GM23338 (cell line): Measurements from ENCODE around the gene DTNB. TPM values are rescaled to one million over a fixed set of nuclear protein-coding genes. Genes with fewer than 3 reads are reported as not detected.

Source experiments
- ATAC-seq: fragments of 200-7000 bp; cut with Tn5 transposase; 3 replicates; pipeline ENCODE4 v1.9.1; 2020
- DNase-seq: peaks from one replicate; pipeline ENCODE4 v3.0.0-alpha.2; 2015; ENCODE audit warnings: low spot score
- H2AFZ ChIP-seq: fragments of 200-600 bp; sonication (generic); 2 replicates; pipeline ENCODE4 v1.8.0; 2016; ENCODE audit warnings: antibody characterized with exemption, mild to moderate bottlenecking, moderate library complexity
- H3F3A ChIP-seq: fragments of 200-600 bp; sonication (generic); replicated peaks from 2 replicates; pipeline ENCODE4 v1.8.0; 2017; ENCODE audit warnings: antibody characterized with exemption, mixed run types, low read depth
- H3K27ac ChIP-seq: fragments of 200-600 bp; sonication (generic); 2 replicates; pipeline ENCODE4 v1.6.1; 2016; ENCODE audit warnings: low read depth
- H3K27me3 ChIP-seq: fragments of 200-600 bp; sonication (generic); 2 replicates; pipeline ENCODE4 v1.8.0; 2016; ENCODE audit warnings: mild to moderate bottlenecking, mixed run types, moderate library complexity; ENCODE audit not compliant: insufficient read depth
- H3K36me3 ChIP-seq: fragments of 200-600 bp; sonication (generic); 2 replicates; pipeline ENCODE4 v1.8.0; 2016; ENCODE audit warnings: mild to moderate bottlenecking; ENCODE audit not compliant: insufficient read depth
- H3K4me1 ChIP-seq: fragments of 200-600 bp; sonication (generic); 2 replicates; pipeline ENCODE4 v1.8.0; 2016; ENCODE audit warnings: mild to moderate bottlenecking, moderate library complexity; ENCODE audit not compliant: insufficient read depth
- H3K4me2 ChIP-seq: fragments of 200-600 bp; sonication (generic); 2 replicates; pipeline ENCODE4 v1.7.1; 2017; ENCODE audit warnings: mixed run types
- H3K4me3 ChIP-seq: fragments of 200-600 bp; sonication (generic); 2 replicates; pipeline ENCODE4 v1.6.1; 2016; ENCODE audit warnings: mixed run types
- H3K79me2 ChIP-seq: fragments of 200-600 bp; sonication (generic); replicated peaks from 2 replicates; pipeline ENCODE4 v1.8.0; 2017; ENCODE audit warnings: mild to moderate bottlenecking; ENCODE audit not compliant: insufficient read depth
- H3K9me2 ChIP-seq: fragments of 200-600 bp; sonication (generic); 2 replicates; pipeline ENCODE4 v1.8.0; 2017; ENCODE audit not compliant: insufficient read depth
- H4K20me1 ChIP-seq: fragments of 200-600 bp; sonication (generic); replicated peaks from 2 replicates; pipeline ENCODE4 v1.8.0; 2017; ENCODE audit warnings: mild to moderate bottlenecking; ENCODE audit not compliant: insufficient read depth
- H3K27ac Mint-ChIP-seq: 2 replicates; pipeline ENCODE4 v1.8.0; 2020; ENCODE audit warnings: inconsistent platforms, mild to moderate bottlenecking, moderate library complexity, mixed read lengths
- H3K27me3 Mint-ChIP-seq: 3 replicates; pipeline ENCODE4 v1.8.0; 2022; ENCODE audit warnings: low read depth, mild to moderate bottlenecking, moderate library complexity, mixed read lengths, inconsistent platforms; ENCODE audit not compliant: insufficient read depth, poor library complexity
- H3K36me3 Mint-ChIP-seq: 3 replicates; pipeline ENCODE4 v1.8.0; 2021; ENCODE audit warnings: low read depth, mild to moderate bottlenecking, inconsistent platforms, moderate library complexity, mixed read lengths
- H3K4me1 Mint-ChIP-seq: 3 replicates; pipeline ENCODE4 v1.8.0; 2020; ENCODE audit warnings: mild to moderate bottlenecking, inconsistent platforms, mixed read lengths
- H3K4me3 Mint-ChIP-seq: 3 replicates; pipeline ENCODE4 v1.8.0; 2021; ENCODE audit warnings: moderate library complexity, mild to moderate bottlenecking, inconsistent platforms, mixed read lengths
- H3K9me3 Mint-ChIP-seq: 3 replicates; pipeline ENCODE4 v1.8.0; 2020; ENCODE audit warnings: moderate library complexity, mild to moderate bottlenecking, inconsistent platforms, mixed read lengths
- CREB1 ChIP-seq: fragments of 250-450 bp; sonication (Bioruptor Pico); IDR thresholded peaks from 2 replicates; pipeline ENCODE4 v1.5.0; 2020; ENCODE audit warnings: low read depth, mild to moderate bottlenecking, moderate library complexity
- CTCF ChIP-seq, 2 experiments: fragments of 200-600 bp in 1 of 2; sonication (generic) in 1 of 2; conservative IDR thresholded peaks; 2 replicates each; pipeline versions ENCODE4 v1.5.1 to v1.6.1; 2016 to 2017; ENCODE audit warnings: antibody characterized with exemption in 2 of 2, low read depth in 2 of 2, mild to moderate bottlenecking in 2 of 2, moderate library complexity in 1 of 2
- EZH2 ChIP-seq: fragments of 200-600 bp; sonication (generic); IDR thresholded peaks from one replicate; pipeline ENCODE4 v1.8.0; 2017; ENCODE audit warnings: antibody characterized with exemption, mild to moderate bottlenecking, low read depth; ENCODE audit not compliant: unreplicated experiment
- EZH2phosphoT487 ChIP-seq: fragments of 200-600 bp; sonication (generic); IDR thresholded peaks from one replicate; pipeline ENCODE4 v1.8.1; 2018; ENCODE audit warnings: antibody characterized with exemption; ENCODE audit not compliant: unreplicated experiment
- JUNB ChIP-seq: IDR thresholded peaks from one replicate; pipeline ENCODE4 v1.6.1; 2016; ENCODE audit warnings: antibody characterized with exemption; ENCODE audit not compliant: unreplicated experiment
- NANOG ChIP-seq: IDR thresholded peaks from 2 replicates; pipeline ENCODE4 v1.6.1; 2016; ENCODE audit warnings: antibody characterized with exemption, borderline replicate concordance
- POLR2AphosphoS5 ChIP-seq: IDR thresholded peaks from 2 replicates; pipeline ENCODE4 v1.6.1; 2016; ENCODE audit warnings: antibody characterized with exemption, low read depth
- REST ChIP-seq: IDR thresholded peaks from one replicate; pipeline ENCODE4 v1.6.1; 2018; ENCODE audit warnings: antibody characterized with exemption; ENCODE audit not compliant: unreplicated experiment
- STAT1 ChIP-seq: IDR thresholded peaks from one replicate; pipeline ENCODE4 v1.6.1; 2016; ENCODE audit warnings: antibody characterized with exemption; ENCODE audit not compliant: unreplicated experiment
- ZNF114 ChIP-seq: fragments of 250-450 bp; sonication (Bioruptor Pico); IDR thresholded peaks from 2 replicates; pipeline ENCODE4 v1.5.0; 2020; ENCODE audit warnings: mild to moderate bottlenecking, moderate library complexity
- ZNF331 ChIP-seq: fragments of 250-450 bp; sonication (Bioruptor Pico); IDR thresholded peaks from 2 replicates; pipeline ENCODE4 v1.5.0; 2020; ENCODE audit warnings: low read depth, mild to moderate bottlenecking, moderate library complexity
- polyA plus RNA-seq: library from polyadenylated mRNA; unstranded; fragments of >200 nt; fragmentation: Nextera tagmentation; extraction: Ambion mirVana; gene quantifications from 2 replicates; pipeline ENCODE4 v1.2.1, GENCODE V29; 2016
- total RNA-seq: library from RNA; depleted of rRNA; stranded (reverse); fragments of >200 nt; shearing (Covaris generic); gene quantifications from 2 replicates; pipeline ENCODE4 v1.2.3, GENCODE V29; 2014
- TF ChIP-seq, protein P1 (sequence below): fragments of 250-450 bp; sonication (Bioruptor Pico); IDR thresholded peaks from 2 replicates; pipeline ENCODE4 v1.5.0; 2020; ENCODE audit warnings: mild to moderate bottlenecking, moderate library complexity
- TF ChIP-seq, protein P2 (sequence below): IDR thresholded peaks from 2 replicates; pipeline ENCODE4 v1.6.1; 2016; ENCODE audit warnings: antibody characterized with exemption

The DTNB gene
- total and polyA plus RNA-seq, 2 experiments from 2014 or later = 22.1 to 29.4 TPM

- H3K4me3 Mint-ChIP-seq = no peak overlapping the region
- no peak for ATAC-seq
Measured at GRCh38 chr2:25337891-25338290, 335.5 kb downstream of the DTNB start.

More at GRCh38 chr2:25337891-25338290, 335.5 kb downstream of the DTNB start:
- DNase-seq = no peak
- H3K27ac Mint-ChIP-seq = no peak overlapping the region
- H3K4me3 ChIP-seq = no peak overlapping the region
- H3K4me2 ChIP-seq = no peak overlapping the region
- H3K27ac ChIP-seq = no peak overlapping the region
- H3K79me2 ChIP-seq = 0 out of 2 replicates have a peak, but pooled peaks cover 3% of the 10 kb centered on the region
- H3F3A ChIP-seq = peaks cover 12% of the 10 kb centered on the region; the same call in 1 of the 2 replicates
- H3K36me3 ChIP-seq = no peaks in the 10 kb centered on the region
- no peaks in the 10 kb centered on the region for H3K36me3 Mint-ChIP-seq
- H2AFZ ChIP-seq = no peak overlapping the region
- H3K9me2 ChIP-seq = no peaks in the 10 kb centered on the region
- peaks cover 45% of the 10 kb centered on the region for H3K4me1 ChIP-seq
- TF ChIP-seq POLR2AphosphoS5 = no peak
- no peak for TF ChIP-seq EZH2
- TF ChIP-seq STAT1 = no peak
- no peak for TF ChIP-seq JUNB
- TF ChIP-seq, protein P1, sequence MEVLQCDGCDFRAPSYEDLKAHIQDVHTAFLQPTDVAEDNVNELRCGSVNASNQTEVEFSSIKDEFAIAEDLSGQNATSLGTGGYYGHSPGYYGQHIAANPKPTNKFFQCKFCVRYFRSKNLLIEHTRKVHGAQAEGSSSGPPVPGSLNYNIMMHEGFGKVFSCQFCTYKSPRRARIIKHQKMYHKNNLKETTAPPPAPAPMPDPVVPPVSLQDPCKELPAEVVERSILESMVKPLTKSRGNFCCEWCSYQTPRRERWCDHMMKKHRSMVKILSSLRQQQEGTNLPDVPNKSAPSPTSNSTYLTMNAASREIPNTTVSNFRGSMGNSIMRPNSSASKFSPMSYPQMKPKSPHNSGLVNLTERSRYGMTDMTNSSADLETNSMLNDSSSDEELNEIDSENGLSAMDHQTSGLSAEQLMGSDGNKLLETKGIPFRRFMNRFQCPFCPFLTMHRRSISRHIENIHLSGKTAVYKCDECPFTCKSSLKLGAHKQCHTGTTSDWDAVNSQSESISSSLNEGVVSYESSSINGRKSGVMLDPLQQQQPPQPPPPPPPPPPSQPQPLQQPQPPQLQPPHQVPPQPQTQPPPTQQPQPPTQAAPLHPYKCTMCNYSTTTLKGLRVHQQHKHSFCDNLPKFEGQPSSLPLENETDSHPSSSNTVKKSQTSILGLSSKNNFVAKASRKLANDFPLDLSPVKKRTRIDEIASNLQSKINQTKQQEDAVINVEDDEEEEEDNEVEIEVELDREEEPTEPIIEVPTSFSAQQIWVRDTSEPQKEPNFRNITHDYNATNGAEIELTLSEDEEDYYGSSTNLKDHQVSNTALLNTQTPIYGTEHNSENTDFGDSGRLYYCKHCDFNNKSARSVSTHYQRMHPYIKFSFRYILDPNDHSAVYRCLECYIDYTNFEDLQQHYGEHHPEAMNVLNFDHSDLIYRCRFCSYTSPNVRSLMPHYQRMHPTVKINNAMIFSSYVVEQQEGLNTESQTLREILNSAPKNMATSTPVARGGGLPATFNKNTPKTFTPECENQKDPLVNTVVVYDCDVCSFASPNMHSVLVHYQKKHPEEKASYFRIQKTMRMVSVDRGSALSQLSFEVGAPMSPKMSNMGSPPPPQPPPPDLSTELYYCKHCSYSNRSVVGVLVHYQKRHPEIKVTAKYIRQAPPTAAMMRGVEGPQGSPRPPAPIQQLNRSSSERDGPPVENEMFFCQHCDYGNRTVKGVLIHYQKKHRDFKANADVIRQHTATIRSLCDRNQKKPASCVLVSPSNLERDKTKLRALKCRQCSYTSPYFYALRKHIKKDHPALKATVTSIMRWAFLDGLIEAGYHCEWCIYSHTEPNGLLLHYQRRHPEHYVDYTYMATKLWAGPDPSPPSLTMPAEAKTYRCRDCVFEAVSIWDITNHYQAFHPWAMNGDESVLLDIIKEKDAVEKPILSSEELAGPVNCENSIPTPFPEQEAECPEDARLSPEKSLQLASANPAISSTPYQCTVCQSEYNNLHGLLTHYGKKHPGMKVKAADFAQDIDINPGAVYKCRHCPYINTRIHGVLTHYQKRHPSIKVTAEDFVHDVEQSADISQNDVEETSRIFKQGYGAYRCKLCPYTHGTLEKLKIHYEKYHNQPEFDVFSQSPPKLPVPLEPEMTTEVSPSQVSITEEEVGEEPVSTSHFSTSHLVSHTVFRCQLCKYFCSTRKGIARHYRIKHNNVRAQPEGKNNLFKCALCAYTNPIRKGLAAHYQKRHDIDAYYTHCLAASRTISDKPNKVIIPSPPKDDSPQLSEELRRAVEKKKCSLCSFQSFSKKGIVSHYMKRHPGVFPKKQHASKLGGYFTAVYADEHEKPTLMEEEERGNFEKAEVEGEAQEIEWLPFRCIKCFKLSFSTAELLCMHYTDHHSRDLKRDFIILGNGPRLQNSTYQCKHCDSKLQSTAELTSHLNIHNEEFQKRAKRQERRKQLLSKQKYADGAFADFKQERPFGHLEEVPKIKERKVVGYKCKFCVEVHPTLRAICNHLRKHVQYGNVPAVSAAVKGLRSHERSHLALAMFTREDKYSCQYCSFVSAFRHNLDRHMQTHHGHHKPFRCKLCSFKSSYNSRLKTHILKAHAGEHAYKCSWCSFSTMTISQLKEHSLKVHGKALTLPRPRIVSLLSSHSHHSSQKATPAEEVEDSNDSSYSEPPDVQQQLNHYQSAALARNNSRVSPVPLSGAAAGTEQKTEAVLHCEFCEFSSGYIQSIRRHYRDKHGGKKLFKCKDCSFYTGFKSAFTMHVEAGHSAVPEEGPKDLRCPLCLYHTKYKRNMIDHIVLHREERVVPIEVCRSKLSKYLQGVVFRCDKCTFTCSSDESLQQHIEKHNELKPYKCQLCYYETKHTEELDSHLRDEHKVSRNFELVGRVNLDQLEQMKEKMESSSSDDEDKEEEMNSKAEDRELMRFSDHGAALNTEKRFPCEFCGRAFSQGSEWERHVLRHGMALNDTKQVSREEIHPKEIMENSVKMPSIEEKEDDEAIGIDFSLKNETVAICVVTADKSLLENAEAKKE (CRISPR knock-in tag) = no peak
- TF ChIP-seq, protein P2, sequence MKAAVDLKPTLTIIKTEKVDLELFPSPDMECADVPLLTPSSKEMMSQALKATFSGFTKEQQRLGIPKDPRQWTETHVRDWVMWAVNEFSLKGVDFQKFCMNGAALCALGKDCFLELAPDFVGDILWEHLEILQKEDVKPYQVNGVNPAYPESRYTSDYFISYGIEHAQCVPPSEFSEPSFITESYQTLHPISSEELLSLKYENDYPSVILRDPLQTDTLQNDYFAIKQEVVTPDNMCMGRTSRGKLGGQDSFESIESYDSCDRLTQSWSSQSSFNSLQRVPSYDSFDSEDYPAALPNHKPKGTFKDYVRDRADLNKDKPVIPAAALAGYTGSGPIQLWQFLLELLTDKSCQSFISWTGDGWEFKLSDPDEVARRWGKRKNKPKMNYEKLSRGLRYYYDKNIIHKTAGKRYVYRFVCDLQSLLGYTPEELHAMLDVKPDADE = no peak
- no peak for TF ChIP-seq ZNF114 (CRISPR knock-in tag)
- TF ChIP-seq EZH2phosphoT487 = no peak
- TF ChIP-seq ZNF331 (CRISPR knock-in tag) = no peak
- no peak for TF ChIP-seq NANOG
- TF ChIP-seq CREB1 (CRISPR knock-in tag) = no peak
- TF ChIP-seq CTCF (conservative IDR thresholded peaks at IDR 0.05; ENCODE audit: low read depth in 2 of 2) = no peak
- no peak for TF ChIP-seq REST
- peaks cover 59% of the 10 kb centered on the region for H3K4me1 Mint-ChIP-seq
- peaks cover 5% of the 10 kb centered on the region; the same call in 1 of the 2 replicates for H3K27me3 ChIP-seq
- no peaks in the 10 kb centered on the region for H3K9me3 Mint-ChIP-seq
- H3K27me3 Mint-ChIP-seq = peaks cover 13% of the 10 kb centered on the region
- no peaks in the 10 kb centered on the region; the same call in 1 of the 2 replicates for H4K20me1 ChIP-seq
